Activated naive CD8-positive, alpha-beta T cell treated with anti-CD3 and anti-CD28 coated beads, Interleukin-2, amount 10 ng/mL, durations not matched to agents 7 days and 5 days (primary cell): ENCODE measurements around the gene SPINK5. TPM values are rescaled to one million over a fixed set of nuclear protein-coding genes. Genes with fewer than 3 reads are reported as not detected.

Experiments used
- ATAC-seq: fragments of 150-1000 bp; cut with Tn5 transposase; one replicate; pipeline ENCODE4 v1.10.0; 2021; ENCODE audit warnings: low read depth, moderate library complexity
- POLR2A ChIA-PET: fragments of 350-600 bp; sonication (Branson Sonifier 250); formaldehyde crosslinking; loops from one replicate; lab custom pipeline; 2021; ENCODE audit warnings: antibody characterized with exemption; lab: Charles Lee
- DNase-seq: peaks from one replicate; pipeline ENCODE4 v3.0.0; 2021
- H3K27ac Mint-ChIP-seq: one replicate; pipeline ENCODE4 v1.8.0; 2022; ENCODE audit warnings: mild to moderate bottlenecking, mixed read lengths
- H3K27me3 Mint-ChIP-seq: one replicate; pipeline ENCODE4 v1.8.0; 2022; ENCODE audit warnings: mild to moderate bottlenecking, moderate library complexity, mixed read lengths
- H3K36me3 Mint-ChIP-seq: one replicate; pipeline ENCODE4 v1.8.0; 2021; ENCODE audit warnings: mild to moderate bottlenecking, mixed read lengths
- H3K4me1 Mint-ChIP-seq: one replicate; pipeline ENCODE4 v1.8.0; 2021; ENCODE audit warnings: mixed read lengths
- H3K4me3 Mint-ChIP-seq: one replicate; pipeline ENCODE4 v1.8.0; 2022; ENCODE audit warnings: mild to moderate bottlenecking, moderate library complexity, mixed read lengths
- H3K9me3 Mint-ChIP-seq: one replicate; pipeline ENCODE4 v1.8.0; 2021; ENCODE audit warnings: mixed read lengths
- total RNA-seq, 2 experiments: library from RNA; stranded (reverse); gene quantifications; one replicate each; pipeline ENCODE4 v1.2.3, GENCODE V29; 2021

Gene SPINK5
- total RNA-seq, 2 experiments from 2014 or later, result not detected

GRCh38 chr5:148072207-148072606, 8.4 kb downstream of the SPINK5 start:
- no peaks in the 10 kb centered on the region for H3K27me3 Mint-ChIP-seq
- POLR2A ChIA-PET, result no interaction called here
- no peaks in the 10 kb centered on the region for H3K36me3 Mint-ChIP-seq
- no peaks in the 10 kb centered on the region for H3K4me1 Mint-ChIP-seq
- no peak for ATAC-seq
- H3K9me3 Mint-ChIP-seq, result peaks cover 2% of the 10 kb centered on the region
- no peak overlapping the region for H3K27ac Mint-ChIP-seq
- H3K4me3 Mint-ChIP-seq, result no peak overlapping the region
- DNase-seq, result no peak

- no peak for ATAC-seq
- peaks cover 2% of the 10 kb centered on the region for H3K9me3 Mint-ChIP-seq
- POLR2A ChIA-PET, result no interaction called here
- no peaks in the 10 kb centered on the region for H3K4me1 Mint-ChIP-seq
- no peak overlapping the region for H3K4me3 Mint-ChIP-seq
- no peak overlapping the region for H3K27ac Mint-ChIP-seq
- no peaks in the 10 kb centered on the region for H3K36me3 Mint-ChIP-seq
- DNase-seq, result no peak
- H3K27me3 Mint-ChIP-seq, result no peaks in the 10 kb centered on the region
Measured at GRCh38 chr5:148075529-148075928, 11.7 kb downstream of the SPINK5 start.

GRCh38 chr5:148083203-148083602, 19.4 kb downstream of the SPINK5 start:
- H3K4me1 Mint-ChIP-seq, result no peaks in the 10 kb centered on the region
- no peak overlapping the region for H3K27ac Mint-ChIP-seq
- no peaks in the 10 kb centered on the region for H3K9me3 Mint-ChIP-seq
- H3K36me3 Mint-ChIP-seq, result no peaks in the 10 kb centered on the region
- no peak for ATAC-seq
- no peak for DNase-seq
- H3K27me3 Mint-ChIP-seq, result no peaks in the 10 kb centered on the region
- POLR2A ChIA-PET, result no interaction called here
- no peak overlapping the region for H3K4me3 Mint-ChIP-seq

GRCh38 chr5:148084269-148084668, 20.5 kb downstream of the SPINK5 start:
- ATAC-seq, result no peak
- H3K4me1 Mint-ChIP-seq, result no peaks in the 10 kb centered on the region
- H3K27ac Mint-ChIP-seq, result no peak overlapping the region
- H3K36me3 Mint-ChIP-seq, result no peaks in the 10 kb centered on the region
- no peak for DNase-seq
- no peak overlapping the region for H3K4me3 Mint-ChIP-seq
- H3K9me3 Mint-ChIP-seq, result no peaks in the 10 kb centered on the region
- H3K27me3 Mint-ChIP-seq, result peaks cover under 1% of the 10 kb centered on the region
- POLR2A ChIA-PET, result no interaction called here

GRCh38 chr5:148085310-148085709, 21.5 kb downstream of the SPINK5 start:
- no peak overlapping the region for H3K27ac Mint-ChIP-seq
- no peak for DNase-seq
- H3K4me3 Mint-ChIP-seq, result no peak overlapping the region
- no peaks in the 10 kb centered on the region for H3K36me3 Mint-ChIP-seq
- H3K9me3 Mint-ChIP-seq, result no peaks in the 10 kb centered on the region
- H3K27me3 Mint-ChIP-seq, result peaks cover 2% of the 10 kb centered on the region
- no peak for ATAC-seq
- POLR2A ChIA-PET, result no interaction called here
- no peaks in the 10 kb centered on the region for H3K4me1 Mint-ChIP-seq

GRCh38 chr5:148085977-148086705, 22.4 kb downstream of the SPINK5 start:
- ATAC-seq (no peak), DNase-seq (no peak)
- Mint-ChIP-seq H3K27me3 (peaks cover 2% of the 10 kb centered on the region), H3K36me3 (no peaks in the 10 kb centered on the region), H3K4me3 (no peak overlapping the region), H3K9me3 (no peaks in the 10 kb centered on the region), H3K4me1 (no peaks in the 10 kb centered on the region), H3K27ac (no peak overlapping the region)
- POLR2A ChIA-PET, result no interaction called here

GRCh38 chr5:148090146-148090772, 26.5 kb downstream of the SPINK5 start:
- DNase-seq (no peak), ATAC-seq (no peak)
- peaks cover 2% of the 10 kb centered on the region for H3K27me3 Mint-ChIP-seq
- H3K4me3 Mint-ChIP-seq, result no peak overlapping the region
- POLR2A ChIA-PET, result no interaction called here
- H3K4me1 Mint-ChIP-seq, result no peaks in the 10 kb centered on the region
- no peak overlapping the region for H3K27ac Mint-ChIP-seq
- no peaks in the 10 kb centered on the region for H3K9me3 Mint-ChIP-seq
- H3K36me3 Mint-ChIP-seq, result no peaks in the 10 kb centered on the region

- peaks cover 2% of the 10 kb centered on the region for H3K27me3 Mint-ChIP-seq
- no peaks in the 10 kb centered on the region for H3K9me3 Mint-ChIP-seq
- no peak overlapping the region for H3K27ac Mint-ChIP-seq
- POLR2A ChIA-PET, result no interaction called here
- ATAC-seq, result no peak
- H3K36me3 Mint-ChIP-seq, result no peaks in the 10 kb centered on the region
- DNase-seq, result no peak
- H3K4me3 Mint-ChIP-seq, result no peak overlapping the region
- H3K4me1 Mint-ChIP-seq, result no peaks in the 10 kb centered on the region
Measured at GRCh38 chr5:148090773-148091250, 27.0 kb downstream of the SPINK5 start.

- H3K4me3 Mint-ChIP-seq, result no peak overlapping the region
- ATAC-seq (no peak), DNase-seq (no peak)
- H3K9me3 Mint-ChIP-seq, result no peaks in the 10 kb centered on the region
- H3K4me1 Mint-ChIP-seq, result no peaks in the 10 kb centered on the region
- H3K36me3 Mint-ChIP-seq, result no peaks in the 10 kb centered on the region
- POLR2A ChIA-PET, result no interaction called here
- peaks cover 2% of the 10 kb centered on the region for H3K27me3 Mint-ChIP-seq
- H3K27ac Mint-ChIP-seq, result no peak overlapping the region
Measured at GRCh38 chr5:148091991-148092964, 28.5 kb downstream of the SPINK5 start.

GRCh38 chr5:148094336-148094735, 30.6 kb downstream of the SPINK5 start:
- DNase-seq, result no peak
- H3K4me3 Mint-ChIP-seq, result no peak overlapping the region
- ATAC-seq, result no peak
- H3K27ac Mint-ChIP-seq, result no peak overlapping the region
- H3K4me1 Mint-ChIP-seq, result no peaks in the 10 kb centered on the region
- peaks cover 1% of the 10 kb centered on the region for H3K27me3 Mint-ChIP-seq
- H3K9me3 Mint-ChIP-seq, result no peaks in the 10 kb centered on the region
- H3K36me3 Mint-ChIP-seq, result no peaks in the 10 kb centered on the region
- POLR2A ChIA-PET, result no interaction called here

GRCh38 chr5:148104226-148104625, 40.4 kb downstream of the SPINK5 start:
- POLR2A ChIA-PET, result no interaction called here
- Mint-ChIP-seq H3K9me3 (no peaks in the 10 kb centered on the region), H3K4me3 (no peak overlapping the region), H3K27me3 (no peaks in the 10 kb centered on the region), H3K27ac (no peak overlapping the region), H3K36me3 (no peaks in the 10 kb centered on the region), H3K4me1 (no peaks in the 10 kb centered on the region)
- ATAC-seq, result no peak
- no peak for DNase-seq

- no peaks in the 10 kb centered on the region for H3K9me3 Mint-ChIP-seq
- H3K36me3 Mint-ChIP-seq, result no peaks in the 10 kb centered on the region
- no peak overlapping the region for H3K4me3 Mint-ChIP-seq
- H3K4me1 Mint-ChIP-seq, result no peaks in the 10 kb centered on the region
- ATAC-seq, result no peak
- no peak overlapping the region for H3K27ac Mint-ChIP-seq
- H3K27me3 Mint-ChIP-seq, result no peaks in the 10 kb centered on the region
- DNase-seq, result no peak
- POLR2A ChIA-PET, result no interaction called here
Measured at GRCh38 chr5:148107608-148108007, 43.8 kb downstream of the SPINK5 start.

GRCh38 chr5:148113243-148113642, 49.5 kb downstream of the SPINK5 start:
- Mint-ChIP-seq H3K36me3 (no peaks in the 10 kb centered on the region), H3K4me3 (no peak overlapping the region), H3K9me3 (no peaks in the 10 kb centered on the region), H3K4me1 (no peaks in the 10 kb centered on the region), H3K27me3 (no peaks in the 10 kb centered on the region), H3K27ac (no peak overlapping the region)
- ATAC-seq (no peak), DNase-seq (no peak)
- POLR2A ChIA-PET, result no interaction called here
